Smooth muscle cell (in vitro differentiated cells): ENCODE results near the gene SDF4. TPM values are rescaled to one million over a fixed set of nuclear protein-coding genes. Genes with fewer than 3 reads are reported as not detected.

Source experiments
- DNase-seq: peaks from one replicate; lab custom pipeline; 2025; ENCODE audit not compliant: unreplicated experiment; lab: John Stamatoyannopoulos, UW
- H2AFZ ChIP-seq: fragments of 200-600 bp; sonication (generic); 2 replicates; pipeline ENCODE4 v1.6.0; 2016; ENCODE audit warnings: antibody characterized with exemption, low read depth, mild to moderate bottlenecking
- H3F3A ChIP-seq: fragments of 200-600 bp; sonication (generic); 2 replicates; pipeline ENCODE4 v1.6.0; 2017; ENCODE audit warnings: antibody characterized with exemption, low read depth
- H3K27ac ChIP-seq: fragments of 200-600 bp; sonication (generic); 2 replicates; pipeline ENCODE4 v1.5.1; 2016; ENCODE audit warnings: low read depth, mild to moderate bottlenecking
- H3K27me3 ChIP-seq: fragments of 200-600 bp; sonication (generic); 2 replicates; pipeline ENCODE4 v1.6.1; 2016; ENCODE audit warnings: low read depth, mild to moderate bottlenecking
- H3K36me3 ChIP-seq: fragments of 200-600 bp; sonication (generic); 2 replicates; pipeline ENCODE4 v1.5.1; 2016; ENCODE audit warnings: low read depth
- H3K4me1 ChIP-seq: fragments of 200-600 bp; sonication (generic); 2 replicates; pipeline ENCODE4 v1.5.1; 2016; ENCODE audit warnings: low read depth
- H3K4me2 ChIP-seq: fragments of 200-600 bp; sonication (generic); 2 replicates; pipeline ENCODE4 v1.6.0; 2016; ENCODE audit warnings: mild to moderate bottlenecking
- H3K4me3 ChIP-seq: fragments of 200-600 bp; sonication (generic); 2 replicates; pipeline ENCODE4 v1.5.1; 2016; ENCODE audit warnings: mild to moderate bottlenecking
- H3K79me2 ChIP-seq: fragments of 200-600 bp; sonication (generic); 2 replicates; pipeline ENCODE4 v1.6.0; 2016; ENCODE audit warnings: low read depth, mild to moderate bottlenecking
- H3K9ac ChIP-seq: fragments of 200-600 bp; sonication (generic); 2 replicates; pipeline ENCODE4 v1.6.0; 2016; ENCODE audit warnings: low read depth
- H3K9me3 ChIP-seq: fragments of 200-600 bp; sonication (generic); replicated peaks from 2 replicates; pipeline ENCODE4 v1.5.1; 2016; ENCODE audit warnings: low read depth
- H4K20me1 ChIP-seq: fragments of 200-600 bp; sonication (generic); 2 replicates; pipeline ENCODE4 v1.6.0; 2016; ENCODE audit warnings: low read depth
- CTCF ChIP-seq: fragments of 200-600 bp; sonication (generic); IDR thresholded peaks from 2 replicates; pipeline ENCODE4 v1.5.1; 2017; ENCODE audit warnings: borderline replicate concordance, mild to moderate bottlenecking, antibody characterized with exemption; ENCODE audit not compliant: insufficient read depth, poor library complexity, severe bottlenecking
- WGBS: methylation state at CpG from one replicate; pipeline ENCODE4 v1.1.7; 2016; ENCODE audit warnings: low lambda C conversion rate; 5-methylcytosine and 5-hydroxymethylcytosine counted together
- polyA plus RNA-seq: library from polyadenylated mRNA; unstranded; fragments of >200 nt; fragmentation: Nextera tagmentation; extraction: Ambion mirVana; gene quantifications from 2 replicates; pipeline ENCODE4 v1.2.1, GENCODE V29; 2016
- total RNA-seq: library from RNA; depleted of rRNA; stranded (reverse); fragments of >200 nt; gene quantifications from 2 replicates; pipeline ENCODE4 v1.2.3, GENCODE V29; 2014

Gene SDF4
- total and polyA plus RNA-seq, 2 experiments from 2014 or later = 94.9 to 263 TPM

- Histone ChIP-seq H3K27me3 (no peaks in the 10 kb centered on the region), H3K9me3 (no peaks in the 10 kb centered on the region), H2AFZ (no peak overlapping the region), H3K4me1 (no peaks in the 10 kb centered on the region), H3K4me3 (no peak overlapping the region), H3K9ac (no peak overlapping the region), H3F3A (no peaks in the 10 kb centered on the region), H3K36me3 (no peaks in the 10 kb centered on the region), H3K27ac (no peak overlapping the region), H3K4me2 (no peak overlapping the region), H3K79me2 (no peaks in the 10 kb centered on the region), H4K20me1 (peaks cover 22% of the 10 kb centered on the region)
- WGBS = 97% methylated on average over 29 of the region's 36 CpGs
- no peak for DNase-seq
- no peak for TF ChIP-seq CTCF
These were observed 13.1 kb downstream of the SDF4 start for GRCh38 chr1:1218524-1219200.

GRCh38 chr1:1217621-1218523 is 13.9 kb downstream of the SDF4 start:
- Histone ChIP-seq H3K27me3 (no peaks in the 10 kb centered on the region), H3K27ac (no peak overlapping the region), H3K4me3 (no peak overlapping the region), H3K4me2 (no peak overlapping the region), H4K20me1 (peaks cover 22% of the 10 kb centered on the region), H3K4me1 (no peaks in the 10 kb centered on the region), H2AFZ (no peak overlapping the region), H3K9ac (no peak overlapping the region), H3F3A (no peaks in the 10 kb centered on the region), H3K36me3 (no peaks in the 10 kb centered on the region), H3K9me3 (no peaks in the 10 kb centered on the region), H3K79me2 (no peaks in the 10 kb centered on the region)
- WGBS = 92% methylated on average over 49 of the region's 52 CpGs
- DNase-seq = no peak
- TF ChIP-seq CTCF = no peak

DNA sequence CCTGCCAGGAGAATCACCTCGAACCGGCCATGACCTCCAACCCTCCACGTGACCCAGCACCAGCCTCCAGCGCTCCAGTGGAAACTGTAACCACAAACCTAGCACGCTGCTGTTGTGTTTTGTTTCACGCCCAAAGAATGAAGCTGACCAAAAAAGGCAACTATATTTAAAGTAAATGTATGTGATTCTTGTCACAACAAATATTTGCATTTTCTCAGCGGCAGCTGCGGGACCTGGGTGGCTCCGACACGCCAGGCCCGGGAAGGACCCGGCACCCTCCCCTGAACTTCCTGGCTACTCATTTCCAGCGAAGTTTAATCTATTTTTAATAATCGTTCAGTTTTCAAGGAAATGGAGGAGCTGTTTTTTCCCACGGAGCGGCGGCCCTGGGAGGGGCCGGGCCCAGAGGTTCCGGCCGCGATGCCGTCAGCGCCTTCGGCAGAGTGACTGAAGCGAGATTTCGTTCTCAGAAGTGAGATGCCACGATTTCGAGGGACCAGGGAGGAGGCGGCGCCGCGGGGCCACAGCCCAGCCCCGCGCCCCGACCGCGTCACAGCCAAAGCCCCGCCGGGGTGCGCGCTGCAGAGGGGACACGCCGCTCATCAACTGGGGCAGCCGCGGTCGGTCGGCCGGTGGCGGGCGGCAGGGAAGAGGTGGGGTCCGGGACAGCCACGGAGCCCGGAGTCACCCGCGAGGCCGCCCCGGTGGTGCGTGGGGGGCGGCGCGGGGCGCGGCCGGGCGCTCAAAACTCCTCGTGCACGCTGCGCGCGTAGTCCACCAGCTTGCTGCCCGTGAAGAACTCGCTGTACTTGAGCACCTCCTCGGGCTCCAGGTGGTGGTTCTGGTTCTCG is 14.8 kb downstream of the SDF4 start:
- no peak overlapping the region for H3K27ac ChIP-seq
- H3K36me3 ChIP-seq = no peaks in the 10 kb centered on the region
- no peak overlapping the region for H3K4me2 ChIP-seq
- WGBS = 98% methylated on average over 52 of the region's 74 CpGs
- no peaks in the 10 kb centered on the region for H3K79me2 ChIP-seq
- no peak overlapping the region for H3K9ac ChIP-seq
- H3K27me3 ChIP-seq = no peaks in the 10 kb centered on the region
- no peaks in the 10 kb centered on the region for H3F3A ChIP-seq
- no peaks in the 10 kb centered on the region for H3K4me1 ChIP-seq
- no peak overlapping the region for H2AFZ ChIP-seq
- peaks cover 22% of the 10 kb centered on the region for H4K20me1 ChIP-seq
- TF ChIP-seq CTCF = no peak
- no peaks in the 10 kb centered on the region for H3K9me3 ChIP-seq
- DNase-seq = no peak
- H3K4me3 ChIP-seq = no peak overlapping the region
